CD4-positive, alpha-beta T cell (primary cell): Measurements from ENCODE around the gene BTG4. TPM values are rescaled to one million over a fixed set of nuclear protein-coding genes. Genes with fewer than 3 reads are reported as not detected.

ENCODE experiments used
- ATAC-seq: fragments of 200-7000 bp; cut with Tn5 transposase; one replicate; pipeline ENCODE4 v1.10.0; 2022; ENCODE audit warnings: mild to moderate bottlenecking; ENCODE audit not compliant: poor library complexity
- CTCF ChIA-PET: fragments of 350-600 bp; sonication (Branson Sonifier 250); formaldehyde crosslinking; loops from one replicate; lab custom pipeline; 2021; ENCODE audit warnings: antibody characterized with exemption, inconsistent platforms; lab: Charles Lee
- POLR2A ChIA-PET: fragments of 350-600 bp; sonication (Branson Sonifier 250); formaldehyde crosslinking; loops from one replicate; lab custom pipeline; 2021; ENCODE audit warnings: antibody characterized with exemption, inconsistent platforms; lab: Charles Lee
- DNase-seq, 14 experiments: peaks; one replicate each; pipeline ENCODE4 v3.0.0-alpha.2; 2013 to 2020; ENCODE audit warnings: mixed read lengths in 2 of 14
- H3K27ac ChIP-seq, 2 donors: one replicate each; pipeline versions ENCODE4 v1.5.1 to v1.7.0; 2013; ENCODE audit warnings: low read length in 2 of 2, low read depth in 1 of 2, mild to moderate bottlenecking in 1 of 2
- H3K27me3 ChIP-seq, 2 experiments: 1 replicate in 1 of 2; 2 replicates in 1 of 2; pipeline versions ENCODE4 v1.6.1 to v1.7.0; 2013; ENCODE audit warnings: low read length in 2 of 2, control low read depth in 1 of 2, mild to moderate bottlenecking in 1 of 2, moderate library complexity in 1 of 2; ENCODE audit not compliant: insufficient read depth in 2 of 2, control insufficient read depth in 1 of 2
- H3K36me3 ChIP-seq: one replicate; pipeline ENCODE4 v1.6.1; 2013; ENCODE audit warnings: low read length, control low read depth; ENCODE audit not compliant: insufficient read depth
- H3K4me1 ChIP-seq: one replicate; pipeline ENCODE4 v1.6.1; 2013; ENCODE audit warnings: low read length, control low read depth; ENCODE audit not compliant: insufficient read depth
- H3K4me3 ChIP-seq: one replicate; pipeline ENCODE4 v1.5.1; 2013; ENCODE audit warnings: mild to moderate bottlenecking, low read length, moderate library complexity
- H3K9me3 ChIP-seq, 2 experiments: 1 replicate in 1 of 2; 2 replicates in 1 of 2; pipeline versions ENCODE4 v1.6.1 to v1.7.0; 2013; ENCODE audit warnings: low read length in 2 of 2, mild to moderate bottlenecking in 2 of 2, control low read depth in 1 of 2, moderate library complexity in 1 of 2; ENCODE audit not compliant: control insufficient read depth in 1 of 2, insufficient read depth in 1 of 2
- H3K27ac Mint-ChIP-seq: one replicate; pipeline ENCODE4 v1.8.0; 2020; ENCODE audit warnings: mixed read lengths
- H3K27me3 Mint-ChIP-seq: one replicate; pipeline ENCODE4 v1.8.0; 2021; ENCODE audit warnings: mixed read lengths
- H3K36me3 Mint-ChIP-seq: one replicate; pipeline ENCODE4 v1.8.0; 2021; ENCODE audit warnings: low read depth, mixed read lengths
- H3K4me1 Mint-ChIP-seq: one replicate; pipeline ENCODE4 v1.8.0; 2021; ENCODE audit warnings: low read depth, mixed read lengths
- H3K4me3 Mint-ChIP-seq: one replicate; pipeline ENCODE4 v1.8.0; 2020; ENCODE audit warnings: mild to moderate bottlenecking, mixed read lengths
- H3K9me3 Mint-ChIP-seq: one replicate; pipeline ENCODE4 v1.8.0; 2020; ENCODE audit warnings: mixed read lengths
- CTCF ChIP-seq: fragments of 200-600 bp; IDR thresholded peaks from one replicate; pipeline ENCODE4 v1.8.0; 2022; ENCODE audit warnings: antibody characterized with exemption, mild to moderate bottlenecking
- intact Hi-C, 2 experiments: fragments of 100-400 bp; cut with DNase I in 1 of 2; cut with micrococcal nuclease in 1 of 2; formaldehyde crosslinking; loops; one replicate each; pipeline versions ENCODE4 v1.15.1 to v1.9.0; 2023 to 2025; cut with DNase I, micrococcal nuclease
- total RNA-seq, 174 experiments: library from RNA in 2 of 174; stranded (reverse) in 2 of 174; gene quantifications; one replicate each; pipeline ENCODE4 v1.2.3 and lab custom pipeline; 2021 to 2026

Gene BTG4
- total RNA-seq, 2 experiments from 2014 or later: not detected

- no peak overlapping the region for H3K4me3 ChIP-seq
- Mint-ChIP-seq H3K4me3 (no peak overlapping the region), H3K27ac (no peak overlapping the region), H3K4me1 (peaks cover 11% of the 10 kb centered on the region), H3K9me3 (no peaks in the 10 kb centered on the region), H3K36me3 (no peaks in the 10 kb centered on the region), H3K27me3 (no peaks in the 10 kb centered on the region)
- H3K9me3 ChIP-seq: no peaks in the 10 kb centered on the region
- ATAC-seq: no peak
- intact Hi-C loops: no loop called here
- peaks cover 13% of the 10 kb centered on the region for H3K4me1 ChIP-seq
- H3K27me3 ChIP-seq: no peaks in the 10 kb centered on the region
- no peak for TF ChIP-seq CTCF
- H3K27ac ChIP-seq: no peak overlapping the region
- POLR2A ChIA-PET: no interaction called here
- CTCF ChIA-PET: no interaction called here
- no peak for DNase-seq
- H3K36me3 ChIP-seq: no peaks in the 10 kb centered on the region
Measured at GRCh38 chr11:111450480-111451320, 61.5 kb downstream of the BTG4 start.

GRCh38 chr11:111449696-111450479, 62.3 kb downstream of the BTG4 start:
- Mint-ChIP-seq H3K4me3 (no peak overlapping the region), H3K4me1 (peaks cover 14% of the 10 kb centered on the region), H3K27me3 (no peaks in the 10 kb centered on the region), H3K36me3 (no peaks in the 10 kb centered on the region), H3K9me3 (no peaks in the 10 kb centered on the region), H3K27ac (no peak overlapping the region)
- Histone ChIP-seq H3K27me3 (no peaks in the 10 kb centered on the region), H3K27ac (no peak overlapping the region), H3K9me3 (no peaks in the 10 kb centered on the region), H3K4me3 (no peak overlapping the region), H3K36me3 (no peaks in the 10 kb centered on the region), H3K4me1 (peaks cover 15% of the 10 kb centered on the region)
- intact Hi-C loops: loop anchor here in 1 of 2 experiments (5.0 to 10.0 kb wide), 2 partner anchors 1018 to 1245 kb away; no protein-coding TSS in a partner anchor
- ChIA-PET CTCF (no interaction called here), POLR2A (no interaction called here)
- ATAC-seq: no peak
- no peak for TF ChIP-seq CTCF
- DNase-seq: no peak

- Histone ChIP-seq H3K9me3 (no peaks in the 10 kb centered on the region), H3K4me3 (no peak overlapping the region), H3K27me3 (no peaks in the 10 kb centered on the region), H3K4me1 (peaks cover 15% of the 10 kb centered on the region), H3K27ac (no peak overlapping the region), H3K36me3 (no peaks in the 10 kb centered on the region)
- H3K4me1 Mint-ChIP-seq: peaks cover 14% of the 10 kb centered on the region
- CTCF ChIA-PET: no interaction called here
- no peak for ATAC-seq
- no peaks in the 10 kb centered on the region for H3K27me3 Mint-ChIP-seq
- no peak for DNase-seq
- no peak overlapping the region for H3K4me3 Mint-ChIP-seq
- intact Hi-C loops: loop anchor here in 1 of 2 experiments (5.0 to 10.0 kb wide), 2 partner anchors 1017 to 1244 kb away; no protein-coding TSS in a partner anchor
- no peak overlapping the region for H3K27ac Mint-ChIP-seq
- no peaks in the 10 kb centered on the region for H3K36me3 Mint-ChIP-seq
- no peak for TF ChIP-seq CTCF
- H3K9me3 Mint-ChIP-seq: no peaks in the 10 kb centered on the region
- POLR2A ChIA-PET: no interaction called here
Measured at GRCh38 chr11:111448831-111449557, 63.2 kb downstream of the BTG4 start.
